ENCODE measurements around the gene SLIT1.

Gene SLIT1

GRCh38 chr10:97079448-97079847, 106.3 kb downstream of the SLIT1 start:
- no peak for DNase-seq (ENCODE audit: low read depth)

GRCh38 chr10:97078938-97079445, 106.8 kb downstream of the SLIT1 start:
- DNase-seq (ENCODE audit: low read depth), result no peak

- no peak for DNase-seq (ENCODE audit: low read depth)
Observed at GRCh38 chr10:97078261-97078937, 107.4 kb downstream of the SLIT1 start.

- DNase-seq (ENCODE audit: low read depth), result no peak
Observed at GRCh38 chr10:97076781-97077180, 109.0 kb downstream of the SLIT1 start.

- DNase-seq (ENCODE audit: low read depth), result no peak
Observed at GRCh38 chr10:97075961-97076525, 109.7 kb downstream of the SLIT1 start.

- DNase-seq (ENCODE audit: low read depth), result no peak
Observed at GRCh38 chr10:97075421-97075820, 110.3 kb downstream of the SLIT1 start.

- no peak for DNase-seq (ENCODE audit: low read depth)
Observed at GRCh38 chr10:97074256-97075145, 111.3 kb downstream of the SLIT1 start.

- peak; percentile 80 for DNase-seq (ENCODE audit: low read depth)
Observed at GRCh38 chr10:97072851-97073665, 112.7 kb downstream of the SLIT1 start.

GRCh38 chr10:97071496-97071895, 114.3 kb downstream of the SLIT1 start:
- DNase-seq (ENCODE audit: low read depth), result no peak

- DNase-seq (ENCODE audit: low read depth), result no peak
Observed at GRCh38 chr10:97069576-97070362, 116.0 kb downstream of the SLIT1 start.

GRCh38 chr10:97069026-97069425, 116.7 kb downstream of the SLIT1 start:
- no peak for DNase-seq (ENCODE audit: low read depth)

- DNase-seq (ENCODE audit: low read depth), result no peak
Observed at GRCh38 chr10:97067716-97068391, 117.9 kb downstream of the SLIT1 start.

GRCh38 chr10:97066877-97067555, 118.7 kb downstream of the SLIT1 start:
- no peak for DNase-seq (ENCODE audit: low read depth)

GRCh38 chr10:97065686-97066660, 119.8 kb downstream of the SLIT1 start:
- no peak for DNase-seq (ENCODE audit: low read depth)

- no peak for DNase-seq (ENCODE audit: low read depth)
Observed at GRCh38 chr10:97065128-97065527, 120.6 kb downstream of the SLIT1 start.

GRCh38 chr10:97063983-97064837, 121.5 kb downstream of the SLIT1 start:
- no peak for DNase-seq (ENCODE audit: low read depth)

- DNase-seq (ENCODE audit: low read depth), result no peak
Observed at GRCh38 chr10:97063271-97063982, 122.3 kb downstream of the SLIT1 start.
